GM19043 (cell line): Measurements from ENCODE around the gene GRIK2.

Experiments
- ATAC-seq: cut with Tn5 transposase; IDR thresholded peaks from one replicate; pipeline ENCODE4 v1.9.1; 2021; ENCODE audit warnings: low read depth; ENCODE audit not compliant: unreplicated experiment

The GRIK2 gene

GRCh38 chr6:101531538-101531937 is 138.0 kb downstream of the GRIK2 start:
- ATAC-seq: no peak

- no peak for ATAC-seq
Measured at GRCh38 chr6:101534386-101534785, 140.9 kb downstream of the GRIK2 start.

GRCh38 chr6:101534821-101535220 is 141.3 kb downstream of the GRIK2 start:
- ATAC-seq: no peak

GRCh38 chr6:101537753-101538316 is 144.3 kb downstream of the GRIK2 start:
- ATAC-seq: no peak

- ATAC-seq: no peak
Measured at GRCh38 chr6:101539510-101540245, 146.2 kb downstream of the GRIK2 start.

- no peak for ATAC-seq
Measured at GRCh38 chr6:101541894-101542293, 148.4 kb downstream of the GRIK2 start.

GRCh38 chr6:101543796-101544195 is 150.3 kb downstream of the GRIK2 start:
- ATAC-seq: no peak

- ATAC-seq: no peak
Measured at GRCh38 chr6:101544286-101544685, 150.8 kb downstream of the GRIK2 start.

GRCh38 chr6:101545191-101545590 is 151.7 kb downstream of the GRIK2 start:
- no peak for ATAC-seq

- ATAC-seq: no peak
Measured at GRCh38 chr6:101550451-101550850, 156.9 kb downstream of the GRIK2 start.

- ATAC-seq: no peak
Measured at GRCh38 chr6:101554231-101554630, 160.7 kb downstream of the GRIK2 start.

GRCh38 chr6:101558712-101559111 is 165.2 kb downstream of the GRIK2 start:
- no peak for ATAC-seq

GRCh38 chr6:101572627-101573026 is 179.1 kb downstream of the GRIK2 start:
- no peak for ATAC-seq

- ATAC-seq: no peak
Measured at GRCh38 chr6:101577091-101577490, 183.6 kb downstream of the GRIK2 start.

GRCh38 chr6:101578306-101578705 is 184.8 kb downstream of the GRIK2 start:
- ATAC-seq: no peak

- ATAC-seq: no peak
Measured at GRCh38 chr6:101582792-101583191, 189.3 kb downstream of the GRIK2 start.

- ATAC-seq: no peak
Measured at GRCh38 chr6:101585501-101585900, 192.0 kb downstream of the GRIK2 start.

- ATAC-seq: no peak
Measured at GRCh38 chr6:101588343-101588742, 194.8 kb downstream of the GRIK2 start.

GRCh38 chr6:101595276-101595675 is 201.8 kb downstream of the GRIK2 start:
- ATAC-seq: no peak

- ATAC-seq: no peak
Measured at GRCh38 chr6:101597693-101598092, 204.2 kb downstream of the GRIK2 start.

- ATAC-seq: no peak
Measured at GRCh38 chr6:101605426-101605825, 211.9 kb downstream of the GRIK2 start.

GRCh38 chr6:101605874-101606273 is 212.4 kb downstream of the GRIK2 start:
- no peak for ATAC-seq
